Activated naive CD8-positive, alpha-beta T cell (primary cell): ENCODE measurements around the gene MRTFB.
A peak's percentile ranks its signal among the peaks of the same experiment; 100 is the strongest.

Experiments
- H3K27ac Mint-ChIP-seq: one replicate; pipeline ENCODE4 v1.8.0; 2021; ENCODE audit warnings: mixed read lengths
- H3K27me3 Mint-ChIP-seq: one replicate; pipeline ENCODE4 v1.8.0; 2021; ENCODE audit warnings: mixed read lengths
- H3K36me3 Mint-ChIP-seq: one replicate; pipeline ENCODE4 v1.8.0; 2021; ENCODE audit warnings: mixed read lengths
- H3K4me1 Mint-ChIP-seq: one replicate; pipeline ENCODE4 v1.8.0; 2021; ENCODE audit warnings: low read depth, mixed read lengths
- H3K4me3 Mint-ChIP-seq: one replicate; pipeline ENCODE4 v1.8.0; 2021; ENCODE audit warnings: mild to moderate bottlenecking, mixed read lengths
- H3K9me3 Mint-ChIP-seq: one replicate; pipeline ENCODE4 v1.8.0; 2021; ENCODE audit warnings: low read depth, mixed read lengths

MRTFB gene

DNA sequence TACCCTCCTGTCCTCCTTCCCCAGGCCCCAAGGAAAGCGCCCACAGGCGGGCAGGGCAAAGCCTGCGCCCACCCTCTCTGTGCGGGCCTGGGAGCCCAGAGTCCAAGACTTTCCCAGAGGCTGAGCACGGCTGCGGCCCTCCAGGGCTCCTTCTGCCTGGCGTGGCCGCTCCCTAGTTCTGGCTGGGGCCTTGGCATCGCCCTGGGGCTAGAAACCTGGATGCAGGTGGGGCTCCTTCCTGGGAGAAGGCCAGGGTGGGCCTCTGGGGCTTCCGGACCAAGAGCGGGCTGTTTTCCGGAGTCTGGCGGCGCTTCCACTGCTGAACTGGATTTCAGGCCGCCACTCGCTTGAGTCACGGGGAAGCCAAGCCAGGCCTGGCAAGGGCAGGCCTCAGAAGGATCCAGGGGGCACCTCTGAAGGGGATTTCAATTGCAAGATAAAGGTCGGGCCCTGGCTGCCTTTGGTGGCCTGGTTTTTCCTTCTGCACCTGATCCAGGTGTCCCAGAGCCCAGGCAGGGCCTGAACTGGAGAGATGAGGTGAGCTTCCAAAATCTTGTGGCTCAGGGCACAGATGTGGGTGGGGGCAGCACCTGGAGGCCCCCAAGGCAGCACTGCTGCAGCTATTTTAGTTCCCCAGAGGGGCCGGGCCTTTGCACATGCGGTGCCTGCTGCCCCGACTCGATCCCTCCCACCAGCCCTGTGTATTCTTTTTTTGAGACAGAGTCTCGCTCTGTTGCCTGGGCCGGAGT is 227.4 kb downstream of the MRTFB start:
- peaks cover 17% of the 10 kb centered on the region for H3K4me1 Mint-ChIP-seq
- no peak overlapping the region for H3K4me3 Mint-ChIP-seq

GRCh38 chr16:14300705-14301168 is 229.6 kb downstream of the MRTFB start:
- Mint-ChIP-seq H3K27me3 (no peaks in the 10 kb centered on the region), H3K36me3 (no peaks in the 10 kb centered on the region), H3K9me3 (no peaks in the 10 kb centered on the region), H3K27ac (no peak overlapping the region), H3K4me1 (peaks cover 18% of the 10 kb centered on the region), H3K4me3 (peak overlapping the region; percentile 86)

More for the DNA sequence above, 227.4 kb downstream of the MRTFB start:
- Mint-ChIP-seq H3K9me3 (no peaks in the 10 kb centered on the region), H3K27ac (no peak overlapping the region), H3K27me3 (no peaks in the 10 kb centered on the region), H3K36me3 (no peaks in the 10 kb centered on the region)

GRCh38 chr16:14301169-14302030 is 230.3 kb downstream of the MRTFB start:
- peak overlapping the region; percentile 34 for H3K27ac Mint-ChIP-seq
- no peaks in the 10 kb centered on the region for H3K27me3 Mint-ChIP-seq
- H3K4me1 Mint-ChIP-seq, result peaks cover 22% of the 10 kb centered on the region
- H3K9me3 Mint-ChIP-seq, result no peaks in the 10 kb centered on the region
- peak overlapping the region; percentile 86 for H3K4me3 Mint-ChIP-seq
- no peaks in the 10 kb centered on the region for H3K36me3 Mint-ChIP-seq

GRCh38 chr16:14302031-14302398 is 230.9 kb downstream of the MRTFB start:
- Mint-ChIP-seq H3K27ac (no peak overlapping the region), H3K4me1 (peaks cover 24% of the 10 kb centered on the region), H3K4me3 (peak overlapping the region; percentile 72), H3K36me3 (no peaks in the 10 kb centered on the region), H3K9me3 (no peaks in the 10 kb centered on the region), H3K27me3 (no peaks in the 10 kb centered on the region)

DNA sequence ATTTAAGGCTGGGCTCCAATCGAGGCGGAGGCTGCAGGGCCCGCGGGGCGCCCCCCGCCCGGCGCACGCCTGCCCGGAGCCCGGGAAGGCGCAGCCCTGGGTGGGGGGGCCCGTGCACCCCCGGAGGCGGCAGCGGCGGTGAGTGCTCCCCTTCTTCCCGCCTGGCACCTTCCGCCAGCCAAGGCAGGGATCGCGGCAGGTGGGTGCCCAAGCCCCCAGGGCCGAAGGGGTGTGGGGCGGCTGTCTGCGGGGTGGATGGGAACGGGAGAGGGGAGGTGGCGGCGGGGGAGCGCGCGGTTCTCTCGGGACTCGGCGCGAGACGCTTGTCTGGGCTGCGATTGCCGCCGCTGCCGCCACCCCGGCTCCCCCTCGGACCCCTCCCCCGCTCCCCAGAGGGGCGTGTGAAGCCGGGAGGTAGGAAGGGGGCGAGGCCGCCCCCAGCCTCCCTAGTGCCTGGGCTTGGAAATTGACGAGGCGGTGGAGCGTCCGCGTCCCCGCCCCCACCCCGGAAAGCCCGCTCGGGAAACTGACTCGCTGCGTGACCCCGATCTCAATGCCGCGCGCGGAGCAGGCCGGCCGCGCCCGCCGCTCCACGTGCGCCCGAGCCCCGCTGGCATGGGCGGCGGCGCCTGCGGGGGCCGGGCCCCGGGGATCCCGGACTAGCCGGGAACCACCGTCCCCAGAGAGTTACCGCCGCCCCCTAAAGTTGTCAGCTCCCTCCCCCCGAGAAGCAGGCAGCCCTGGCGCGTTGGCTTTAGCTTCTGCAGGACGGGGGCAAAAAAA is 231.5 kb downstream of the MRTFB start:
- Mint-ChIP-seq H3K4me3 (peak overlapping the region; percentile 85), H3K9me3 (no peaks in the 10 kb centered on the region), H3K27ac (no peak overlapping the region), H3K4me1 (peaks cover 29% of the 10 kb centered on the region), H3K36me3 (no peaks in the 10 kb centered on the region), H3K27me3 (no peaks in the 10 kb centered on the region)

- H3K9me3 Mint-ChIP-seq, result no peaks in the 10 kb centered on the region
Measured at GRCh38 chr16:14303182-14303618, 232.1 kb downstream of the MRTFB start.

GRCh38 chr16:14303639-14304394 is 232.7 kb downstream of the MRTFB start:
- H3K27ac Mint-ChIP-seq, result no peak overlapping the region
- H3K4me1 Mint-ChIP-seq, result peaks cover 41% of the 10 kb centered on the region
- no peaks in the 10 kb centered on the region for H3K9me3 Mint-ChIP-seq
- H3K27me3 Mint-ChIP-seq, result no peaks in the 10 kb centered on the region
- peak overlapping the region; percentile 85 for H3K4me3 Mint-ChIP-seq
- H3K36me3 Mint-ChIP-seq, result no peaks in the 10 kb centered on the region

More at GRCh38 chr16:14303182-14303618, 232.1 kb downstream of the MRTFB start:
- H3K27me3 Mint-ChIP-seq, result no peaks in the 10 kb centered on the region
- no peaks in the 10 kb centered on the region for H3K36me3 Mint-ChIP-seq
- H3K4me1 Mint-ChIP-seq, result peaks cover 35% of the 10 kb centered on the region
- H3K27ac Mint-ChIP-seq, result no peak overlapping the region
- H3K4me3 Mint-ChIP-seq, result peak overlapping the region; percentile 85

DNA sequence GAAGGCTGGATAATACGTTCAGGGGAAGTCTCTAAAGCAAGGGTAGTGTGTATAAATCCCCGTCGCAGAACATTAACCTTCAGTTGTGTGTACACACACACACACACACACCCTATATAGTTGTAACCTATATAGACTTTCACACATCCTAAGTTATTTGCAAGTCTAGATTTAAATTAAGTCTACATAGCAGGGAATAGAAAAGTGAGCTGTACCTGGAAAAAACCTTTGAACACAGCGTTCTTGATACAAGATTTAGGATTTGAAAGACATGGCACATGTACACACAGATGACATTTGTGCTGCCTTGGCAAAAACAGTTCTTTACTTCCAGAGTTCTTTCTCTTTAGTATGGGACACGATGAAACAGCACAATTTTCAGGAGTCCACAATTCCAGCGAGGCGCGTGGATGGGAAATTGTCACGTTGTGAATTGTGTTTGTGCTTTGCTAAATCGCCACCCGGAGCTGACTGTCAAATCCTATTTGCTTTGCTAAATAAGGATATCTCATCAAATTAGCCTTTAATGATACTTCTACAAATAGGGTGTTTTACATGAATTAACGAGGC is 233.9 kb downstream of the MRTFB start:
- no peak overlapping the region for H3K27ac Mint-ChIP-seq
- no peak overlapping the region for H3K4me3 Mint-ChIP-seq
- no peaks in the 10 kb centered on the region for H3K27me3 Mint-ChIP-seq
- no peaks in the 10 kb centered on the region for H3K9me3 Mint-ChIP-seq
- H3K36me3 Mint-ChIP-seq, result no peaks in the 10 kb centered on the region
- peaks cover 53% of the 10 kb centered on the region for H3K4me1 Mint-ChIP-seq

DNA sequence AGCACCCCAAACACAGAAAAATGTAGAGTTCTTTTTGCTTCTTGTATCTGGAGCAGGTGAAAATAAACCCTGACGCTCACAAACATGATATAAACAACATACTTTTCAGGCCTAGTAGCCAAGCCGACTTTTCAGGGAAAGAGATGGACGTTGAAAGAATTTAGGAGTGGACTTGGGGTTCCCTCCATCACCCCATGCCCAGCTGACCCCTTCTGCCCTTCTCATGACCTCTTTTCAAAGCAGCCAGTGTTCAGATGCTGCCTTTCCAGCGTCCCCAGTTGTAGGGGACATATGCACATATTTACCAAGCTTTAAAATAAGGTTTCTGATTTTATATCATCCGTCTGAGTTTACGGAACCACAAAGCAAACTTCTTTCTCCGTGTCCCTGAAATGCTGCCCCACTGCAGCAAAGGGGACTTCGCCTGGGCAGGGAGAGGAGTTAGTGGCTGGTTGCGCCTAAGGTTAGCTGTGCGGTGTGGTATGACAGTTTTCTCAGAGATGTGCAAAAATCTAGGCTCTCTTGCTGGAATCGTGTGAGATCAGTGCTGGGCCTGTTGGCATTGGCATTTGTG is 235.5 kb downstream of the MRTFB start:
- Mint-ChIP-seq H3K4me3 (no peak overlapping the region), H3K27ac (no peak overlapping the region), H3K36me3 (no peaks in the 10 kb centered on the region), H3K27me3 (no peaks in the 10 kb centered on the region), H3K4me1 (peaks cover 50% of the 10 kb centered on the region), H3K9me3 (no peaks in the 10 kb centered on the region)

DNA sequence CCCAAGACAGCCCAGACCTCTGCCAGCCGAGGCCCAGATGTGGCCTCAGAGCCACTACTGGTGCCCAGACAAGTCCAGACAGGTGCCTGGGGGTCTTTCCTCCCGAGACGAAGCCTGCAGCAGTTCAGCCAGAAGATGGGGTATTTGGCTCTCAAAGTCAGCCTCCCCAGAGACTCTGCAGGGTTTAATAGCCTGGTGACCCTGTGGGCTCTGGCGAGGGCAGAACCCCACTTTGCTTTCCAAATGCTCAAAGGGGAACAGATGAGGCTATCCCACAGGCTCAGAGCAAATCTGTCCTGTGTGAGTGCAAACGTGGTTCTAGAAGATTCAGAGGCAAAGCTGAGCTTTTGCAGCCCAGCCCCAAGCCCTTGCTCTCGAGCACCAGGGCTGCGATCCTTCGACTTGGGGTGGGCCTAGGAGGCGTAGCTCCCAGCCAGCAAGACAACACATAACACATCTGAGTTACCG is 236.0 kb downstream of the MRTFB start:
- peaks cover 50% of the 10 kb centered on the region for H3K4me1 Mint-ChIP-seq
- H3K27ac Mint-ChIP-seq, result no peak overlapping the region
- no peak overlapping the region for H3K4me3 Mint-ChIP-seq
- no peaks in the 10 kb centered on the region for H3K27me3 Mint-ChIP-seq
- no peaks in the 10 kb centered on the region for H3K9me3 Mint-ChIP-seq
- H3K36me3 Mint-ChIP-seq, result no peaks in the 10 kb centered on the region

DNA sequence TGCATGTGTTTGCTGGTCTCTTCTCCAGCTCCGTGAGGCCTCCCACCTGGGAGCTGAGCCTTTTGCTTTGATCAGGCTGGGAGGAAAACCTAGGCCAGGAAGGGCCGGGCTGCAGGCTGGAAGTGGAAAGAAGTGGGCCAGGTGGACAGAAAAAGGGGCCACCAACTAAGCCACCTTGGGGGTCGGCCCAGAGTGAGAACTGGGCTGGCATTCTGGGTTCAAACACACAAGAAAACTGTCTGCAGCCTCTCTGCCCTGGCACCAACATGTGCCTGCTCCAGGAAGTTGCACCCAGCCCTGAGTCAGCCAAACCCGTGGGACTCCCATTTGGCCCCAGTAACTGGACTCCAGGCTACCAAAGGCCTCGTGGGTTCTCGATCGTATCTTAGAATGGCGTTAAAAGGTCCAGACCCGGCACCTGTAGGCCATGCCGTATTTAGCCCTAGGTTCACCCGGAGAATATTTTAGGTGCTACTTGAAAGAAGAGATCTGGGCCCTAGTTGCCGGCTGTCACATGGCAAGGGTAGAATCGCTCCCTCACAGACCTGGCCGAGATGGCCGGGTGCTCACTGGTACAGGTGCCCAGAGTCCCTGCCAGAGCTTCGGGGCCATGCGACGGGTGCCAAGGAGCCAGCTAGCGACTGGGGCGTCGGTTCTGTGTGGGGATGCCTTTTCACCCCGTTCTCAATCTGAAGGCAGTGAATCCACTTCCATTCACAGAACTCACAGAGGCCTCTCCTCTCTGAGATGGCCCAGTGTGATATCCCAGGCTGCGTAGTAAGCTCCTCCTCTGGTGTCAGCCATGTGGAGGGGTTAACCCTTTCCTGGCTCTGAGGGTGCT is 236.6 kb downstream of the MRTFB start:
- H3K27ac Mint-ChIP-seq, result no peak overlapping the region
- no peaks in the 10 kb centered on the region for H3K9me3 Mint-ChIP-seq
- H3K4me1 Mint-ChIP-seq, result peaks cover 50% of the 10 kb centered on the region
- H3K36me3 Mint-ChIP-seq, result no peaks in the 10 kb centered on the region
- no peak overlapping the region for H3K4me3 Mint-ChIP-seq
- H3K27me3 Mint-ChIP-seq, result no peaks in the 10 kb centered on the region

DNA sequence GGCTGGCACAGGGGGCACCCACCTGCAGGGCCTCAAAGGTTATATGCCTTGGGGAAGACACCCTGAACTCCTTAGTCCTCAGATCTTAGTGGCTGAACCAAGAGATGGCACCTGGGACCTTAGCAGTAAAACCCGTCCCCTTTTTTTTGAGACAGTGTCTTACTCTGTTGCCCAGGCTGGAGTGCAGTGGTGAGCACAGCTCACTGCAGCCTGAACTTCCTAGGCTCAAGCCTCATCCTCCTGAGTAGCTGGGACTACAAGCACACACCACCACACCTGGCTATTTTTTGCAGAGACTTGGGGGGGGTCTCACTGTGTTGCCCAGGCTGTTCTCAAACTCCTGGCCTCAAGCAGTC is 237.2 kb downstream of the MRTFB start:
- Mint-ChIP-seq H3K27me3 (no peaks in the 10 kb centered on the region), H3K36me3 (no peaks in the 10 kb centered on the region), H3K9me3 (no peaks in the 10 kb centered on the region), H3K4me1 (peaks cover 45% of the 10 kb centered on the region), H3K27ac (no peak overlapping the region), H3K4me3 (peak overlapping the region; percentile 83)
